Testis (tissue), 2 donors: ENCODE data around the gene SRXN1.

Experiments used
- CTCF ChIP-seq, 3 experiments: fragments of 450-650 bp in 2 of 3; fragments of 200-600 bp in 1 of 3; sonication (generic) in 1 of 3; IDR thresholded peaks; one replicate each; pipeline ENCODE4 v1.5.1; 2016 to 2019; ENCODE audit warnings: antibody characterized with exemption in 3 of 3, mild to moderate bottlenecking in 2 of 3, moderate library complexity in 1 of 3
- POLR2A ChIP-seq: fragments of 450-650 bp; IDR thresholded peaks from one replicate; pipeline ENCODE4 v1.6.1; 2017; ENCODE audit warnings: antibody characterized with exemption, mild to moderate bottlenecking, moderate library complexity

- TF ChIP-seq POLR2A (no peak), CTCF (IDR thresholded peaks at IDR 0.05) (no peak)
Measured at GRCh38 chr20:626579-626978, 26.4 kb downstream of the SRXN1 start.
